Ovary (tissue), 9 donors: Measurements from ENCODE around the gene ULBP2. TPM values are rescaled to one million over a fixed set of nuclear protein-coding genes. Genes with fewer than 3 reads are reported as not detected.

Source experiments
- DNase-seq, 5 donors: peaks; one replicate each; pipeline ENCODE4 v3.0.0-alpha.2; 2019 to 2020
- H3K27ac ChIP-seq, 2 donors: fragments of 200-600 bp; one replicate each; pipeline versions ENCODE4 v1.5.1 to v1.8.0; 2019 to 2022
- H3K27me3 ChIP-seq: fragments of 200-600 bp; one replicate; pipeline ENCODE4 v1.8.0; 2022
- H3K36me3 ChIP-seq: fragments of 200-600 bp; sonication (generic); one replicate; pipeline ENCODE4 v1.5.1; 2019
- H3K4me1 ChIP-seq: one replicate; pipeline ENCODE4 v1.8.1; 2013; ENCODE audit warnings: mild to moderate bottlenecking, moderate library complexity; ENCODE audit not compliant: insufficient read depth
- H3K4me3 ChIP-seq: fragments of 200-600 bp; sonication (generic); one replicate; pipeline ENCODE4 v1.5.1; 2017
- H3K9me3 ChIP-seq, 2 donors: fragments of 200-600 bp in 1 of 2; sonication (generic) in 1 of 2; one replicate each; pipeline versions ENCODE4 v1.5.1 to v1.8.1; 2013 to 2019; ENCODE audit warnings: mild to moderate bottlenecking in 1 of 2, moderate library complexity in 1 of 2
- CTCF ChIP-seq, 3 donors: fragments of 450-650 bp in 2 of 3; fragments of 200-600 bp in 1 of 3; IDR thresholded peaks; one replicate each; pipeline versions ENCODE4 v1.5.1 to v1.8.0; 2016 to 2022; ENCODE audit warnings: antibody characterized with exemption in 3 of 3, mild to moderate bottlenecking in 1 of 3
- EP300 ChIP-seq: sonication (generic); formaldehyde crosslinking; IDR thresholded peaks from one replicate; pipeline ENCODE4 v1.6.1; 2017; ENCODE audit warnings: antibody characterized with exemption
- POLR2A ChIP-seq: fragments of 450-650 bp; IDR thresholded peaks from one replicate; pipeline ENCODE4 v1.6.1; 2017; ENCODE audit warnings: antibody characterized with exemption, mild to moderate bottlenecking, moderate library complexity
- WGBS, 3 donors: extraction: QIAGEN DNeasy Blood & Tissue Kit in 1 of 3; methylation state at CpG; one replicate each; pipeline versions ENCODE4 v1.1.5 to v1.1.7; 2013 to 2017; 5-methylcytosine and 5-hydroxymethylcytosine counted together
- intact Hi-C, 4 donors: fragments of 100-400 bp; cut with DNase I; formaldehyde crosslinking; loops; one replicate each; pipeline versions ENCODE4 v1.11.0 to v1.15.1; 2022 to 2023
- polyA plus RNA-seq, 2 donors: library from polyadenylated mRNA; stranded (reverse); fragments of 200-250 nt in 1 of 2; fragments of 350-450 nt in 1 of 2; fragmentation: Illumina TruSeq in 1 of 2; extraction: RNeasy Lipid Tissue Mini Kit (QIAGEN cat#74804) in 1 of 2; gene quantifications; one replicate each; pipeline ENCODE4 v1.2.3, GENCODE V29; 2013 to 2014
- total RNA-seq, 7 donors: library from RNA; depleted of rRNA in 2 of 7; stranded (reverse); fragments of >200 nt in 2 of 7; fragmentation: NEBNext Ultra II Directional in 3 of 7; extraction: Animal tissue kit (Norgen Biotek cat#: 25700) in 3 of 7; gene quantifications; one replicate each; pipeline versions ENCODE4 v1.1.0 to v1.2.4, GENCODE V29; 2016 to 2023
- donor health status: DM: no; HTN: no; CAD: no; lungs with moderate emphysema.
- donor health status: DM: no; HTN: no; CAD: no.
- donor health status: Bipolar disorder and iron deficiency.
- donor health status: DM: yes; HTN: yes; CAD: no.
- donor health status: DM: no; HTN: no; CAD: no.
- donor health status: DM: yes; HTN: yes; CAD: no.

The ULBP2 gene
- total and polyA plus RNA-seq, 9 donors: 0.08 to 3.6 (median 0.23) TPM; not detected in 6

- H3K27me3 ChIP-seq: peaks cover 2% of the 10 kb centered on the region
- no peak for DNase-seq
- no peak for TF ChIP-seq POLR2A
- TF ChIP-seq CTCF (IDR thresholded peaks at IDR 0.05): no peak
- no peak for TF ChIP-seq EP300
- H3K4me1 ChIP-seq: peaks cover 4% of the 10 kb centered on the region
- peaks cover 0 to 6% of the 10 kb centered on the region in 2 donors for H3K9me3 ChIP-seq
- no peak overlapping the region for H3K4me3 ChIP-seq
- intact Hi-C loops: no loop called here
- H3K36me3 ChIP-seq: no peaks in the 10 kb centered on the region
- WGBS, 3 donors: 31 to 41% (median 35%) methylated on average over 4 of the region's 4 CpGs
- no peak overlapping the region for H3K27ac ChIP-seq
These were observed 50.0 kb downstream of the ULBP2 start for GRCh38 chr6:149991838-149992237.

DNA sequence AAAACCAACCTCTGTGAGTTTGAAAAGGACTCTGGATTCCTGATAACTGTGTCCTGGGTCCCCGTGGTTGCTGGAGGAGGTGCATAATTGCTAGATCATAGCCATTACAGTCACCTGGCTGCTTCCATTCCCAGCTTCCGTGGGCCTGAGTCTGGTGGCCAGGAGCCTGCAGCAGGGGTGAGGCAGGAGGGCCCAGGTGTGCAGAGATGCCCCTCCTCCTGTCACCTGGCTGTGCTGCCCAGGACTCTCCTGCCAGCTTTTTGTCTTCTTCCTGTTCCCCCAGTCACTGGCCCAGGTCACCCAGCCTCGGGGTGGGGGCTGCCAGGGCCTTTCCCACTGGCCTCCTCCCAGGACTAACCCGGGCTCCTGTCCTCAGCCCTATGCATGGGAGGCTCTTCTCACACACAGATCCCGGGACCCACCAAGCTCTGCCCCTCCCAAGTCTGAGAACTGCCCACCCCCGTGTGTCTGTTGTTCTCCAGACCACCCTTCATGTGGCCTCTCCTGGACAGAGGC, 53.5 kb downstream of the ULBP2 start:
- no peaks in the 10 kb centered on the region for H3K36me3 ChIP-seq
- H3K4me1 ChIP-seq: peaks cover 2% of the 10 kb centered on the region
- WGBS, 3 donors: 53 to 58% (median 58%) methylated on average over 6 of the region's 6 CpGs
- no peaks in the 10 kb centered on the region for H3K9me3 ChIP-seq
- H3K4me3 ChIP-seq: no peak overlapping the region
- DNase-seq: no peak
- H3K27me3 ChIP-seq: peaks cover 2% of the 10 kb centered on the region
- TF ChIP-seq EP300 (no peak), POLR2A (no peak), CTCF (IDR thresholded peaks at IDR 0.05) (no peak)
- intact Hi-C loops: no loop called here
- H3K27ac ChIP-seq: no peak overlapping the region

- no peak for TF ChIP-seq CTCF (IDR thresholded peaks at IDR 0.05)
- no peak for TF ChIP-seq EP300
- TF ChIP-seq POLR2A: no peak
- H3K36me3 ChIP-seq: no peaks in the 10 kb centered on the region
- WGBS, 3 donors: 78 to 88% (median 79%) methylated on average over 7 of the region's 7 CpGs
- H3K9me3 ChIP-seq: no peaks in the 10 kb centered on the region
- intact Hi-C loops: no loop called here
- peaks cover under 1% of the 10 kb centered on the region for H3K4me1 ChIP-seq
- H3K4me3 ChIP-seq: no peak overlapping the region
- H3K27me3 ChIP-seq: peaks cover 2% of the 10 kb centered on the region
- DNase-seq: no peak
- no peak overlapping the region for H3K27ac ChIP-seq
These were observed 54.2 kb downstream of the ULBP2 start for GRCh38 chr6:149995971-149996370.

Other genes starting within 250 kb of the ULBP2 start
- gene LATS1, start 223.9 kb upstream of the ULBP2 start, total RNA-seq: 10 to 100 TPM; 19.6 to 46.0 (median 36.4) TPM
- 10 to 100 TPM; 10.7 to 19.1 TPM for gene LATS1, start 223.9 kb upstream of the ULBP2 start, polyA plus RNA-seq
- gene NUP43, start 195.5 kb upstream of the ULBP2 start, total RNA-seq: 10 to 100 TPM; 14.2 to 37.3 (median 26.0) TPM
- 10 to 100 TPM in 1 of 2 donors, 1 to 10 TPM in 1; 8.9 to 20.2 TPM for gene NUP43, start 195.5 kb upstream of the ULBP2 start, polyA plus RNA-seq
- gene PCMT1, start 192.3 kb upstream of the ULBP2 start, total RNA-seq: 10 to 100 TPM; 48.1 to 61.8 (median 54.7) TPM
- 10 to 100 TPM; 49.5 to 71.8 TPM for gene PCMT1, start 192.3 kb upstream of the ULBP2 start, polyA plus RNA-seq
- 10 to 100 TPM; 26.2 to 48.2 (median 37.5) TPM for gene LRP11, start 77.7 kb upstream of the ULBP2 start, total RNA-seq
- 10 to 100 TPM; 21.8 to 45.2 TPM for gene LRP11, start 77.7 kb upstream of the ULBP2 start, polyA plus RNA-seq
- under 1 TPM in 4 of 7 donors, not detected in 3; 0.18 to 0.69 (median 0.29) TPM for gene RAET1E, start 43.9 kb upstream of the ULBP2 start, total RNA-seq
- under 1 TPM; 0.11 to 0.23 TPM for gene RAET1E, start 43.9 kb upstream of the ULBP2 start, polyA plus RNA-seq
- gene RAET1G, start 18.9 kb upstream of the ULBP2 start, total RNA-seq: 1 to 10 TPM in 1 of 7 donors, under 1 TPM in 5, not detected in 1; 0.42 to 1.1 (median 0.64) TPM
- gene RAET1G, start 18.9 kb upstream of the ULBP2 start, polyA plus RNA-seq: 1 to 10 TPM in 1 of 2 donors, under 1 TPM in 1; 0.86 to 1.5 TPM
- gene ULBP1, start 21.9 kb downstream of the ULBP2 start, total RNA-seq: 1 to 10 TPM in 1 of 7 donors, under 1 TPM in 3, not detected in 3; 0.08 to 1.2 (median 0.09) TPM
- gene ULBP1, start 21.9 kb downstream of the ULBP2 start, polyA plus RNA-seq: 1 to 10 TPM in 1 of 2 donors, under 1 TPM in 1; 0.02 to 7.7 TPM
- gene RAET1L, start 83.5 kb downstream of the ULBP2 start, total RNA-seq: not detected
- not detected for gene RAET1L, start 83.5 kb downstream of the ULBP2 start, polyA plus RNA-seq
- 1 to 10 TPM in 3 of 7 donors, under 1 TPM in 2, not detected in 2; 0.66 to 2.5 (median 1.6) TPM for gene ULBP3, start 127.1 kb downstream of the ULBP2 start, total RNA-seq
- gene ULBP3, start 127.1 kb downstream of the ULBP2 start, polyA plus RNA-seq: 1 to 10 TPM; 1.0 to 2.3 TPM
- gene PPP1R14C, start 201.0 kb downstream of the ULBP2 start, total RNA-seq: 1 to 10 TPM in 1 of 7 donors, under 1 TPM in 4, not detected in 2; 0.12 to 8.6 (median 0.74) TPM
- under 1 TPM; 0.17 to 0.30 TPM for gene PPP1R14C, start 201.0 kb downstream of the ULBP2 start, polyA plus RNA-seq